ENCODE data around the gene FAM120B. TPM values are rescaled to one million over a fixed set of nuclear protein-coding genes. Genes with fewer than 3 reads are reported as not detected.
A peak's percentile ranks its signal among the peaks of the same experiment; 100 is the strongest.

Gene FAM120B
- total RNA-seq, 1 donor from 2014 or later = 19.7 TPM

GRCh38 chr6:170296423-170296745, 10.2 kb upstream of the FAM120B start:
- H3K27ac ChIP-seq = peak overlapping the region; percentile 87
- peaks cover 73% of the 10 kb centered on the region for H3F3A ChIP-seq (ENCODE audit: low read depth)
- H3K9ac ChIP-seq = no peak overlapping the region
- H3K27me3 Mint-ChIP-seq (ENCODE audit: insufficient read depth, low read depth) = peaks cover 20% of the 10 kb centered on the region
- H3K9me3 ChIP-seq (ENCODE audit: low read depth) = no peaks in the 10 kb centered on the region
- H4K20me1 ChIP-seq (ENCODE audit: low read depth) = no peaks in the 10 kb centered on the region
- peaks cover 64% of the 10 kb centered on the region for H3K4me1 ChIP-seq
- H3K79me2 ChIP-seq (ENCODE audit: low read depth) = no peaks in the 10 kb centered on the region
- peaks cover 27% of the 10 kb centered on the region for H3K27me3 ChIP-seq
- H3K36me3 ChIP-seq = no peaks in the 10 kb centered on the region
- H3K4me2 ChIP-seq = peak overlapping the region; percentile 100
- no peak overlapping the region for H3K4me3 Mint-ChIP-seq
- peaks cover 66% of the 10 kb centered on the region for H3K4me1 Mint-ChIP-seq
- no peak overlapping the region for H2AFZ ChIP-seq (replicated peaks)
- TF ChIP-seq EZH2phosphoT487 (IDR thresholded peaks at IDR 0.05) = no peak
- TF ChIP-seq EZH2 (IDR thresholded peaks at IDR 0.05) = no peak
- TF ChIP-seq, protein P1, sequence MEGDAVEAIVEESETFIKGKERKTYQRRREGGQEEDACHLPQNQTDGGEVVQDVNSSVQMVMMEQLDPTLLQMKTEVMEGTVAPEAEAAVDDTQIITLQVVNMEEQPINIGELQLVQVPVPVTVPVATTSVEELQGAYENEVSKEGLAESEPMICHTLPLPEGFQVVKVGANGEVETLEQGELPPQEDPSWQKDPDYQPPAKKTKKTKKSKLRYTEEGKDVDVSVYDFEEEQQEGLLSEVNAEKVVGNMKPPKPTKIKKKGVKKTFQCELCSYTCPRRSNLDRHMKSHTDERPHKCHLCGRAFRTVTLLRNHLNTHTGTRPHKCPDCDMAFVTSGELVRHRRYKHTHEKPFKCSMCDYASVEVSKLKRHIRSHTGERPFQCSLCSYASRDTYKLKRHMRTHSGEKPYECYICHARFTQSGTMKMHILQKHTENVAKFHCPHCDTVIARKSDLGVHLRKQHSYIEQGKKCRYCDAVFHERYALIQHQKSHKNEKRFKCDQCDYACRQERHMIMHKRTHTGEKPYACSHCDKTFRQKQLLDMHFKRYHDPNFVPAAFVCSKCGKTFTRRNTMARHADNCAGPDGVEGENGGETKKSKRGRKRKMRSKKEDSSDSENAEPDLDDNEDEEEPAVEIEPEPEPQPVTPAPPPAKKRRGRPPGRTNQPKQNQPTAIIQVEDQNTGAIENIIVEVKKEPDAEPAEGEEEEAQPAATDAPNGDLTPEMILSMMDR (IDR thresholded peaks at IDR 0.05) = no peak
- peaks cover 13% of the 10 kb centered on the region for H3K9me3 Mint-ChIP-seq
- no peak overlapping the region for H3K27ac Mint-ChIP-seq
- peak overlapping the region; percentile 94 for H3K4me3 ChIP-seq
- peaks cover 9% of the 10 kb centered on the region for H3K36me3 Mint-ChIP-seq
- DNase-seq (ENCODE audit: low spot score) = peak; percentile 91

- peaks cover 19% of the 10 kb centered on the region for H3K9me3 Mint-ChIP-seq
- Histone ChIP-seq H3K36me3 (no peaks in the 10 kb centered on the region), H3K4me1 (peaks cover 63% of the 10 kb centered on the region), H3K79me2 (ENCODE audit: low read depth) (no peaks in the 10 kb centered on the region), H3K9me3 (ENCODE audit: low read depth) (no peaks in the 10 kb centered on the region), H4K20me1 (ENCODE audit: low read depth) (no peaks in the 10 kb centered on the region), H3K4me2 (peak overlapping the region; percentile 100), H3F3A (ENCODE audit: low read depth) (peaks cover 68% of the 10 kb centered on the region), H3K27me3 (peaks cover 23% of the 10 kb centered on the region), H2AFZ (replicated peaks) (no peak overlapping the region), H3K4me3 (peak overlapping the region; percentile 94), H3K27ac (peak overlapping the region; percentile 87), H3K9ac (no peak overlapping the region)
- peaks cover 14% of the 10 kb centered on the region for H3K36me3 Mint-ChIP-seq
- TF ChIP-seq, protein P1 (IDR thresholded peaks at IDR 0.05) = peak; percentile 49
- TF ChIP-seq EZH2 (IDR thresholded peaks at IDR 0.05) = no peak
- H3K27me3 Mint-ChIP-seq (ENCODE audit: insufficient read depth, low read depth) = peaks cover 17% of the 10 kb centered on the region
- peaks cover 63% of the 10 kb centered on the region for H3K4me1 Mint-ChIP-seq
- peak; percentile 89 for DNase-seq (ENCODE audit: low spot score)
- no peak overlapping the region for H3K27ac Mint-ChIP-seq
- H3K4me3 Mint-ChIP-seq = peak overlapping the region; percentile 78
These were observed 9.6 kb upstream of the FAM120B start for GRCh38 chr6:170296746-170297575.

GRCh38 chr6:170297576-170298330, 8.8 kb upstream of the FAM120B start:
- H3K4me2 ChIP-seq = peak overlapping the region; percentile 100
- DNase-seq (ENCODE audit: low spot score) = peak; percentile 73
- no peaks in the 10 kb centered on the region for H4K20me1 ChIP-seq (ENCODE audit: low read depth)
- Mint-ChIP-seq H3K4me3 (peak overlapping the region; percentile 66), H3K4me1 (peaks cover 56% of the 10 kb centered on the region), H3K9me3 (peaks cover 26% of the 10 kb centered on the region), H3K36me3 (peaks cover 18% of the 10 kb centered on the region), H3K27ac (peak overlapping the region; percentile 85), H3K27me3 (ENCODE audit: insufficient read depth, low read depth) (peaks cover 14% of the 10 kb centered on the region)
- H3K27me3 ChIP-seq = peaks cover 15% of the 10 kb centered on the region
- peak overlapping the region; percentile 87 for H3K27ac ChIP-seq
- peaks cover 55% of the 10 kb centered on the region for H3K4me1 ChIP-seq
- no peak overlapping the region for H2AFZ ChIP-seq (replicated peaks)
- no peaks in the 10 kb centered on the region for H3K36me3 ChIP-seq
- peak overlapping the region; percentile 94 for H3K4me3 ChIP-seq
- H3K79me2 ChIP-seq (ENCODE audit: low read depth) = no peaks in the 10 kb centered on the region
- TF ChIP-seq, protein P1 (IDR thresholded peaks at IDR 0.05) = no peak
- no peak for TF ChIP-seq EZH2phosphoT487 (IDR thresholded peaks at IDR 0.05)
- H3K9ac ChIP-seq = no peak overlapping the region
- H3K9me3 ChIP-seq (ENCODE audit: low read depth) = no peaks in the 10 kb centered on the region
- peaks cover 60% of the 10 kb centered on the region for H3F3A ChIP-seq (ENCODE audit: low read depth)
